ENCODE data around the gene LDLRAD1. TPM values are rescaled to one million over a fixed set of nuclear protein-coding genes. Genes with fewer than 3 reads are reported as not detected.

The LDLRAD1 gene
- polyA plus RNA-seq, 3 donors, result not detected

DNA sequence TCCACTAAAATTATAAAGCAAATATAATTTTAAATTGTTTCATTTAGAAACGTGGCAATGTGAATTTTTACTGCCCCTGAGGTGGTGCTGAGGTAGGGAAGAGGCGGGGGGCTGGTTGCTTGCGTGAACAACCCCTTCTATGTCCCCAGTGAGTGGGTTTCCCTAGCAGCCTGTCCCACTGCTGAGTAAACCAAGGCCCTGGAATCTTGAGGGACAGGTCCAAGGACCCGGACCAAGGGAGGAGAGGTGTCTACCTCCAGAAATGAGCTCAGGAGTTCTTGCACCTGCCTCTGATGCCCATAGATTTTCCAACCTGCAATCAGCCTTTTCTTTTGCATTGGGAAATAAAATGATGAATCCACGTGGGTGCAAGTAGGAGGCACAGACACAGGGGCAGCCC, 649 bp upstream of the LDLRAD1 start:
- Histone ChIP-seq H2AFZ (ENCODE audit: insufficient read depth, low read depth, low read length, poor library complexity, severe bottlenecking) (no peak overlapping the region), H3K9ac (ENCODE audit: insufficient read depth, low read length, poor library complexity, severe bottlenecking) (no peak overlapping the region), H3K79me2 (ENCODE audit: insufficient read depth, low read length) (no peaks in the 10 kb centered on the region), H3K27ac (ENCODE audit: low read depth in 1 of 2, low read length in 2 of 2) (no peak overlapping the region), H3K4me3 (replicated peaks in 1 of 3; ENCODE audit: low read depth in 2 of 3, low read length in 3 of 3) (no peak overlapping the region), H3K4me1 (ENCODE audit: control insufficient read depth in 1 of 2, insufficient read depth in 2 of 2, low read length in 2 of 2) (no peaks in the 10 kb centered on the region), H3K36me3 (replicated peaks in 1 of 2; ENCODE audit: control insufficient read depth in 1 of 2, insufficient read depth in 2 of 2, low read length in 2 of 2) (no peaks in the 10 kb centered on the region), H3K4me2 (replicated peaks; ENCODE audit: extremely low read depth, low read length, poor library complexity, severe bottlenecking) (no peak overlapping the region), H3K27me3 (ENCODE audit: control insufficient read depth in 2 of 2, insufficient read depth in 2 of 2, low read length in 2 of 2) (no peaks in the 10 kb centered on the region), H4K20me1 (ENCODE audit: insufficient read depth, low read length) (no peaks in the 10 kb centered on the region), H3K9me3 (replicated peaks in 1 of 2; ENCODE audit: control insufficient read depth in 1 of 2, insufficient read depth in 1 of 2, low read length in 2 of 2) (no peaks in the 10 kb centered on the region)
- TF ChIP-seq, protein P1, sequence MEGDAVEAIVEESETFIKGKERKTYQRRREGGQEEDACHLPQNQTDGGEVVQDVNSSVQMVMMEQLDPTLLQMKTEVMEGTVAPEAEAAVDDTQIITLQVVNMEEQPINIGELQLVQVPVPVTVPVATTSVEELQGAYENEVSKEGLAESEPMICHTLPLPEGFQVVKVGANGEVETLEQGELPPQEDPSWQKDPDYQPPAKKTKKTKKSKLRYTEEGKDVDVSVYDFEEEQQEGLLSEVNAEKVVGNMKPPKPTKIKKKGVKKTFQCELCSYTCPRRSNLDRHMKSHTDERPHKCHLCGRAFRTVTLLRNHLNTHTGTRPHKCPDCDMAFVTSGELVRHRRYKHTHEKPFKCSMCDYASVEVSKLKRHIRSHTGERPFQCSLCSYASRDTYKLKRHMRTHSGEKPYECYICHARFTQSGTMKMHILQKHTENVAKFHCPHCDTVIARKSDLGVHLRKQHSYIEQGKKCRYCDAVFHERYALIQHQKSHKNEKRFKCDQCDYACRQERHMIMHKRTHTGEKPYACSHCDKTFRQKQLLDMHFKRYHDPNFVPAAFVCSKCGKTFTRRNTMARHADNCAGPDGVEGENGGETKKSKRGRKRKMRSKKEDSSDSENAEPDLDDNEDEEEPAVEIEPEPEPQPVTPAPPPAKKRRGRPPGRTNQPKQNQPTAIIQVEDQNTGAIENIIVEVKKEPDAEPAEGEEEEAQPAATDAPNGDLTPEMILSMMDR (IDR thresholded peaks at IDR 0.05), result no peak
- H3K4me3 Mint-ChIP-seq, result no peak overlapping the region
- no peak for DNase-seq
- no peaks in the 10 kb centered on the region for H3K9me3 Mint-ChIP-seq
- intact Hi-C loops (cut with micrococcal nuclease), result no loop called here
- H3K36me3 Mint-ChIP-seq, result no peaks in the 10 kb centered on the region
- H3K4me1 Mint-ChIP-seq, result no peaks in the 10 kb centered on the region
- H3K27ac Mint-ChIP-seq, result no peak overlapping the region
- WGBS (ENCODE audit: insufficient coverage), result 92% methylated on average over 4 of the region's 5 CpGs
- peaks cover 0 to 3% (median 3%) of the 10 kb centered on the region in 3 donors for H3K27me3 Mint-ChIP-seq (ENCODE audit: low read depth in 3 of 3)

DNA sequence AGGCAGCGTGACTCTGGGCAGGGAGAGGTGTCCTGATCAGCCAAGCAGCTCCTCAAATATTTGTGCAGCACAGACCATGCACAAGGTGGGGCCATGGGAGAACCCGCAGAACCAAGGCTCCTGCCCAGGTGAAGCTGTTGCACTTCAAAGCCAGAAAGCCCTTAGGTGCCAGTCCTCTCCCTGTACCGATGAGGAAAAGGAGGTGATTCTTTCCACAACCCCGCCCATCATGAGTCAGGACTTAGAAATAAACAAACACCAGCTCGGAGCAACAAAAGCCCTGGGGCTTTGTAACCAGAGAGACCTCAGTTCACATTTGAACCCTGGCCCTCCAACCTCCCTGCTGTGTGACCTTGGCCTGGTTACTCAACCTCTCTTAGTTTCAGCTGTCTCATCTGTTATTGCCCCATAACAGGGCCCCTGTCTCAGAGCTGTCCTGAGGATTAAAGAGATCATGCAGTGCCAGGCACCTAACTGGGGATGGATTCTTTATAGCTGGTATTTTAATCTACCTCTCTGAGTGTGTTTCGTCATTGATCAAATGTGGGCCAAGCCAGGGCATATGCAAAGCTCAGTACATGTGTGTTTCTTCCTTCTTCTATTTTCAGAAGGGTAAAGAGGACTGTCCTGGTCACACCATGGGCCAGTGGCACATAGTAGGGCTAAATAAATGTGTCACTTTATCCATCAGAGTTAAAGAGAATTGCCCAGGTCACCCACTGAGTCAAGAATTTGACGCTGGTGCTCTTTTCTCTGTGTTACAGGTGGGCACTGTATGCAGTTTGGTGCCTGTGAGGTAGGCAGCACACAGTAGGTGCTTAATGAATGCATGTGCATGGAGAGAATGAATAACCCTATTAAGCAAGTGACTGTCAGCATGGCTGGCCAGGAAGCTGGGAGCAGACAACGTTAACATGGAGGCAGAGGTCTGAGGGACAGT, 1.4 kb downstream of the LDLRAD1 start:
- Mint-ChIP-seq H3K4me1 (no peaks in the 10 kb centered on the region), H3K27me3 (ENCODE audit: low read depth in 3 of 3) (peaks cover 0 to 6% (median 0%) of the 10 kb centered on the region in 3 donors), H3K27ac (peak overlapping the region in 1 of 7 donors; percentile 45), H3K36me3 (no peaks in the 10 kb centered on the region), H3K9me3 (peaks cover 0 to 2% (median 0%) of the 10 kb centered on the region in 7 donors), H3K4me3 (no peak overlapping the region)
- H3K4me1 ChIP-seq (ENCODE audit: control insufficient read depth in 1 of 2, insufficient read depth in 2 of 2, low read length in 2 of 2), result no peaks in the 10 kb centered on the region
- no peak overlapping the region for H2AFZ ChIP-seq (ENCODE audit: insufficient read depth, low read depth, low read length, poor library complexity, severe bottlenecking)
- H3K36me3 ChIP-seq (replicated peaks in 1 of 2; ENCODE audit: control insufficient read depth in 1 of 2, insufficient read depth in 2 of 2, low read length in 2 of 2), result no peaks in the 10 kb centered on the region
- no peaks in the 10 kb centered on the region for H3K9me3 ChIP-seq (replicated peaks in 1 of 2; ENCODE audit: control insufficient read depth in 1 of 2, insufficient read depth in 1 of 2, low read length in 2 of 2)
- H3K9ac ChIP-seq (ENCODE audit: insufficient read depth, low read length, poor library complexity, severe bottlenecking), result no peak overlapping the region
- H3K27ac ChIP-seq (ENCODE audit: low read depth in 1 of 2, low read length in 2 of 2), result no peak overlapping the region
- no peak for DNase-seq
- intact Hi-C loops (cut with micrococcal nuclease), result no loop called here
- TF ChIP-seq, protein P1 (IDR thresholded peaks at IDR 0.05), result no peak
- no peak overlapping the region for H3K4me2 ChIP-seq (replicated peaks; ENCODE audit: extremely low read depth, low read length, poor library complexity, severe bottlenecking)
- WGBS (ENCODE audit: insufficient coverage), result 80% methylated on average over 6 of the region's 8 CpGs
- H3K79me2 ChIP-seq (ENCODE audit: insufficient read depth, low read length), result no peaks in the 10 kb centered on the region
- no peaks in the 10 kb centered on the region for H4K20me1 ChIP-seq (ENCODE audit: insufficient read depth, low read length)
- H3K27me3 ChIP-seq (ENCODE audit: control insufficient read depth in 2 of 2, insufficient read depth in 2 of 2, low read length in 2 of 2), result no peaks in the 10 kb centered on the region
- no peak overlapping the region for H3K4me3 ChIP-seq (replicated peaks in 1 of 3; ENCODE audit: low read depth in 2 of 3, low read length in 3 of 3)

All from CD14-positive monocyte (primary cell).